DOHH2 (cell line): ENCODE results near the gene MACROD2.

Source experiments
- H3F3A ChIP-seq: fragments of 200-600 bp; sonication (generic), shearing (Covaris generic); 2 replicates; pipeline ENCODE4 v1.6.0; 2016; ENCODE audit warnings: antibody characterized with exemption, mild to moderate bottlenecking; ENCODE audit not compliant: control insufficient read depth, insufficient read depth
- H3K27ac ChIP-seq: fragments of 200-600 bp; sonication (generic); 2 replicates; pipeline ENCODE4 v1.5.1; 2014; ENCODE audit warnings: low read depth, mild to moderate bottlenecking, low read length, moderate library complexity
- H3K27me3 ChIP-seq: fragments of 200-600 bp; sonication (generic); 2 replicates; pipeline ENCODE4 v1.6.1; 2014; ENCODE audit warnings: mild to moderate bottlenecking, low read length, mixed read lengths; ENCODE audit not compliant: control insufficient read depth
- H3K36me3 ChIP-seq: fragments of 200-600 bp; sonication (generic); 2 replicates; pipeline ENCODE4 v1.6.1; 2014; ENCODE audit warnings: mild to moderate bottlenecking, low read length, moderate library complexity, mixed read lengths; ENCODE audit not compliant: control insufficient read depth
- H3K4me1 ChIP-seq: fragments of 200-600 bp; sonication (generic); 2 replicates; pipeline ENCODE4 v1.6.1; 2014; ENCODE audit warnings: mild to moderate bottlenecking, low read length, mixed read lengths; ENCODE audit not compliant: control insufficient read depth
- H3K4me2 ChIP-seq: fragments of 200-600 bp; sonication (generic); 2 replicates; pipeline ENCODE4 v1.6.0; 2014; ENCODE audit warnings: mild to moderate bottlenecking, low read length, moderate library complexity
- H3K4me3 ChIP-seq: fragments of 200-600 bp; sonication (generic); 2 replicates; pipeline ENCODE4 v1.5.1; 2014; ENCODE audit warnings: mild to moderate bottlenecking, low read length, mixed read lengths
- H3K79me2 ChIP-seq: fragments of 200-600 bp; sonication (generic); 2 replicates; pipeline ENCODE4 v1.6.1; 2014; ENCODE audit warnings: mild to moderate bottlenecking, low read length, mixed read lengths; ENCODE audit not compliant: control insufficient read depth
- H3K9me2 ChIP-seq: fragments of 200-600 bp; sonication (generic); replicated peaks from 2 replicates; pipeline ENCODE4 v1.6.1; 2014; ENCODE audit warnings: mild to moderate bottlenecking, low read length, mixed read lengths; ENCODE audit not compliant: control insufficient read depth
- H3K9me3 ChIP-seq: fragments of 200-600 bp; sonication (generic); 2 replicates; pipeline ENCODE4 v1.6.1; 2014; ENCODE audit warnings: antibody characterized with exemption, low read length, mixed read lengths; ENCODE audit not compliant: control insufficient read depth, insufficient read depth
- H4K20me1 ChIP-seq: fragments of 200-600 bp; sonication (generic); 2 replicates; pipeline ENCODE4 v1.6.0; 2014; ENCODE audit warnings: low read depth, mild to moderate bottlenecking, antibody characterized with exemption, low read length, moderate library complexity; ENCODE audit not compliant: control insufficient read depth, insufficient read depth
- EZH2phosphoT487 ChIP-seq: fragments of 200-600 bp; sonication (generic); IDR thresholded peaks from 2 replicates; pipeline ENCODE4 v1.6.1; 2017; ENCODE audit warnings: borderline replicate concordance, mild to moderate bottlenecking, antibody characterized with exemption, low read length, moderate library complexity, mixed read lengths
- TF ChIP-seq, protein P1 (sequence below): fragments of 200-600 bp; sonication (generic); IDR thresholded peaks from one replicate; pipeline ENCODE4 v1.5.1; 2014; ENCODE audit warnings: antibody characterized with exemption, mild to moderate bottlenecking, low read depth, low read length; ENCODE audit not compliant: poor library complexity, severe bottlenecking

Gene MACROD2

DNA sequence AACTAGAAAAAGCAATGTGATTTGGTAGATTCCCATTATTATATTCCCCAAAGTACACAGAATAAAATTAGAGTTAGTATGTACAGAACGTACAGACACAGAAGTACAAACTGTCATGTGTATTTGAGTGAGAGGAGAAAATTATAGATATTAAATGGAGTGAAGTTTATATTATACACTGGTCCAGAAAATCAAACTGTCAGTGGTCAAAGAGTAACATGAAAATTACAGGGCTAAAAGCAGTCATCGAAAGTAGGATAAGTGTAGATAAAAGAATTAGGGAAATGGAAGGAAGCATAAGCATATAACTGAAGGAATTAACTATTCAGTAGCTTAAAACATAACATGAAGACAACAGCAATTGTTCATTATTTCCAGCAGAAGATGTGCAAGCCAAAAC lies 35.2 kb upstream of the MACROD2 start:
- no peaks in the 10 kb centered on the region for H3K36me3 ChIP-seq
- H3K27me3 ChIP-seq: no peaks in the 10 kb centered on the region
- no peak for TF ChIP-seq EZH2phosphoT487
- TF ChIP-seq, protein P1, sequence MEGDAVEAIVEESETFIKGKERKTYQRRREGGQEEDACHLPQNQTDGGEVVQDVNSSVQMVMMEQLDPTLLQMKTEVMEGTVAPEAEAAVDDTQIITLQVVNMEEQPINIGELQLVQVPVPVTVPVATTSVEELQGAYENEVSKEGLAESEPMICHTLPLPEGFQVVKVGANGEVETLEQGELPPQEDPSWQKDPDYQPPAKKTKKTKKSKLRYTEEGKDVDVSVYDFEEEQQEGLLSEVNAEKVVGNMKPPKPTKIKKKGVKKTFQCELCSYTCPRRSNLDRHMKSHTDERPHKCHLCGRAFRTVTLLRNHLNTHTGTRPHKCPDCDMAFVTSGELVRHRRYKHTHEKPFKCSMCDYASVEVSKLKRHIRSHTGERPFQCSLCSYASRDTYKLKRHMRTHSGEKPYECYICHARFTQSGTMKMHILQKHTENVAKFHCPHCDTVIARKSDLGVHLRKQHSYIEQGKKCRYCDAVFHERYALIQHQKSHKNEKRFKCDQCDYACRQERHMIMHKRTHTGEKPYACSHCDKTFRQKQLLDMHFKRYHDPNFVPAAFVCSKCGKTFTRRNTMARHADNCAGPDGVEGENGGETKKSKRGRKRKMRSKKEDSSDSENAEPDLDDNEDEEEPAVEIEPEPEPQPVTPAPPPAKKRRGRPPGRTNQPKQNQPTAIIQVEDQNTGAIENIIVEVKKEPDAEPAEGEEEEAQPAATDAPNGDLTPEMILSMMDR: no peak
- H3K9me2 ChIP-seq: no peaks in the 10 kb centered on the region
- H3K4me1 ChIP-seq: no peaks in the 10 kb centered on the region
- H3K4me3 ChIP-seq: no peak overlapping the region
- no peaks in the 10 kb centered on the region for H3F3A ChIP-seq
- no peaks in the 10 kb centered on the region for H4K20me1 ChIP-seq
- H3K27ac ChIP-seq: no peak overlapping the region
- H3K9me3 ChIP-seq: no peaks in the 10 kb centered on the region
- no peaks in the 10 kb centered on the region for H3K79me2 ChIP-seq
- no peak overlapping the region for H3K4me2 ChIP-seq

DNA sequence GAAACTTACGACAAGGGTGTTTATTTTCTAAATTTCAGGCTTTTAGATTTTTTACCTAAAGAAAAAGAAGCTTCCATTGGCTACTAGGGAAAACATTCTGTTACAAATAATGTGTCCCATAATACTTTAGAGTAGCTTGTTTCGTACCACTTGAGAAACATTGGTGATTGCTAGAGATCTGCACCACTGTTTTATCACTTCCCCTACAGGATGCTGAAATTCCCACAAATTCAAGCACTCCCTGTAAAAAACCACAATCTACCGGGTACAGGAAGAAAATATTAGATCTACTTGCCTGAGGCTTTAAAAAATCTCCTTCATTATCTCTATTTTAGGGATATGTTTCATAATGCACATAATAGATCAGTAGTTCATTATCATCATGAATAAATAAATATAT lies 34.8 kb upstream of the MACROD2 start:
- H3K9me2 ChIP-seq: no peaks in the 10 kb centered on the region
- H3K79me2 ChIP-seq: no peaks in the 10 kb centered on the region
- TF ChIP-seq EZH2phosphoT487: no peak
- TF ChIP-seq, protein P1: no peak
- no peaks in the 10 kb centered on the region for H3K9me3 ChIP-seq
- no peaks in the 10 kb centered on the region for H3K4me1 ChIP-seq
- no peaks in the 10 kb centered on the region for H3K36me3 ChIP-seq
- no peak overlapping the region for H3K4me3 ChIP-seq
- H3K27me3 ChIP-seq: no peaks in the 10 kb centered on the region
- no peaks in the 10 kb centered on the region for H3F3A ChIP-seq
- H4K20me1 ChIP-seq: no peaks in the 10 kb centered on the region
- no peak overlapping the region for H3K4me2 ChIP-seq
- H3K27ac ChIP-seq: no peak overlapping the region

DNA sequence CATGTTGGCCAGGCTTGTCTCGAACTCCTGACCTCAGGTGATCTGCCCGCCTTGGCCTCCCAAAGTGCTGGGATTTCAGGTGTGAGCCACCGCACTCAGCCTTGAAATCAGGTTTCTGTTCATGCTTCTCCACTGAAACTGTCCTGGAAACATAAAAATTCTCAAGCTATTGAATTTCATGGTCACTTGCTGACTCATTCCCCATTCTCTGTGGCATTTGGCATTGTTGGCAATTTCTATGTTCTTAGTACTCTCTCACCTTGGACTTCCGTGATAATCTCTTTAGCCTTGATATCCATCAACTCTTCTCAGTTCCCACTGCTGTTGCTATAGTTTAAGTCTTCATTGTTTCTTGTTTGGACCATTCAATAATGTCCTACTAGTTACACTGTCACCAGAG lies 11.1 kb upstream of the MACROD2 start:
- TF ChIP-seq, protein P1: no peak
- TF ChIP-seq EZH2phosphoT487: no peak
- H3K79me2 ChIP-seq: no peaks in the 10 kb centered on the region
- H3K27me3 ChIP-seq: no peaks in the 10 kb centered on the region
- no peaks in the 10 kb centered on the region for H3K9me3 ChIP-seq
- no peaks in the 10 kb centered on the region for H3F3A ChIP-seq
- no peaks in the 10 kb centered on the region for H3K36me3 ChIP-seq
- no peak overlapping the region for H3K4me3 ChIP-seq
- H3K9me2 ChIP-seq: no peaks in the 10 kb centered on the region
- no peaks in the 10 kb centered on the region for H4K20me1 ChIP-seq
- no peaks in the 10 kb centered on the region for H3K4me1 ChIP-seq
- H3K27ac ChIP-seq: no peak overlapping the region
- no peak overlapping the region for H3K4me2 ChIP-seq

DNA sequence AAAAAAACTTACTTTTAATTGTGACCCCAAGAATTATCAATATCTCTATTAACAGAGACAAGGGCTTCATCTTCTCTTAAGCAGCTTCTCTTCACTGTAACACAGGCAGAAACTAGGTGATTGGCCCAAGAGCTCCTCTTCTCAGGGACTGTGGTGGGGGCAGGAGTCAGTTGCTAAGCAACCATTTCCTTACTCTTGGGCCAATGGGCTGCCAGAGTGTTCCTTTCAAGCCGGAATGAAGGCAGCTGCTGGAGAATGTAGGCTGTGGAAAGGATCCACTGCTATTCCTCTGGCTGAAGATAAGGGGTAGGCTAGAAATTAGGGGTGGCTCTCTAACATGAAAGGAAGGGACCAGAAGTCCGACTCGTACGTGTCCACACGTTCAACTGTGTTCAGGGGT lies 4.9 kb upstream of the MACROD2 start, which contains the start of gene SEL1L2:
Gene SEL1L2 (minus strand): TSS at position 150 of the 400 bp plus-strand sequence. CDS start 80 bp downstream, at position 70.
- Histone ChIP-seq H3K4me3 (no peak within 1 kb of the TSS), H3K36me3 (no peaks in the 10 kb centered on the region), H3K9me2 (no peaks in the 10 kb centered on the region), H3K4me2 (no peak within 1 kb of the TSS), H4K20me1 (no peaks in the 10 kb centered on the region), H3F3A (no peaks in the 10 kb centered on the region), H3K27ac (no peak within 1 kb of the TSS), H3K4me1 (no peaks in the 10 kb centered on the region), H3K79me2 (no peaks in the 10 kb centered on the region), H3K27me3 (no peaks in the 10 kb centered on the region), H3K9me3 (peaks cover 11% of the 10 kb centered on the region; the same call in 1 of the 2 replicates)
- TF ChIP-seq, protein P1: no peak
- TF ChIP-seq EZH2phosphoT487: no peak
